Thymus (tissue), 11 donors: ENCODE measurements around the gene CAMK2B. TPM values are rescaled to one million over a fixed set of nuclear protein-coding genes. Genes with fewer than 3 reads are reported as not detected.

Experiments
- DNase-seq, 9 donors: peaks; one replicate each; pipeline ENCODE4 v3.0.0-alpha.2; 2013; ENCODE audit warnings: low spot score in 9 of 9, low read depth in 6 of 9, missing footprints in 1 of 9
- H3K27ac ChIP-seq, 2 donors: one replicate each; pipeline ENCODE4 v1.5.1; 2013; ENCODE audit warnings: control low read depth in 1 of 2, low read depth in 1 of 2, low read length in 1 of 2, mild to moderate bottlenecking in 1 of 2, moderate library complexity in 1 of 2
- H3K27me3 ChIP-seq, 2 donors: one replicate each; pipeline ENCODE4 v1.5.1; 2013; ENCODE audit warnings: low read length in 1 of 2; ENCODE audit not compliant: control insufficient read depth in 2 of 2, insufficient read depth in 1 of 2
- H3K36me3 ChIP-seq, 2 donors: one replicate each; pipeline ENCODE4 v1.5.1; 2013; ENCODE audit warnings: low read length in 1 of 2, mild to moderate bottlenecking in 1 of 2, moderate library complexity in 1 of 2; ENCODE audit not compliant: control insufficient read depth in 2 of 2, insufficient read depth in 2 of 2
- H3K4me1 ChIP-seq, 2 donors: one replicate each; pipeline ENCODE4 v1.5.1; 2013; ENCODE audit warnings: low read length in 2 of 2; ENCODE audit not compliant: control insufficient read depth in 2 of 2, insufficient read depth in 2 of 2
- H3K4me3 ChIP-seq, 2 donors: one replicate each; pipeline ENCODE4 v1.5.1; 2013; ENCODE audit warnings: low read length in 2 of 2, control low read depth in 1 of 2, mild to moderate bottlenecking in 1 of 2
- H3K9me3 ChIP-seq, 2 donors: one replicate each; pipeline ENCODE4 v1.5.1; 2013; ENCODE audit warnings: low read length in 1 of 2, mild to moderate bottlenecking in 1 of 2; ENCODE audit not compliant: control insufficient read depth in 2 of 2, insufficient read depth in 1 of 2
- WGBS: extraction: QIAGEN DNeasy Blood & Tissue Kit; methylation state at CpG from one replicate; pipeline ENCODE4 v1.1.7; 2013; 5-methylcytosine and 5-hydroxymethylcytosine counted together
- polyA plus RNA-seq: library from polyadenylated mRNA; stranded (reverse); fragments of 200-250 nt; gene quantifications from one replicate; pipeline ENCODE4 v1.2.3, GENCODE V29; 2013
- total RNA-seq: library from RNA; stranded (reverse); fragments of 120-200 nt; gene quantifications from one replicate; pipeline ENCODE4 v1.2.4, GENCODE V29; 2013
- donor health status: healthy.

The CAMK2B gene
- total and polyA plus RNA-seq, 2 donors = 0.85 to 3.1 TPM

DNA sequence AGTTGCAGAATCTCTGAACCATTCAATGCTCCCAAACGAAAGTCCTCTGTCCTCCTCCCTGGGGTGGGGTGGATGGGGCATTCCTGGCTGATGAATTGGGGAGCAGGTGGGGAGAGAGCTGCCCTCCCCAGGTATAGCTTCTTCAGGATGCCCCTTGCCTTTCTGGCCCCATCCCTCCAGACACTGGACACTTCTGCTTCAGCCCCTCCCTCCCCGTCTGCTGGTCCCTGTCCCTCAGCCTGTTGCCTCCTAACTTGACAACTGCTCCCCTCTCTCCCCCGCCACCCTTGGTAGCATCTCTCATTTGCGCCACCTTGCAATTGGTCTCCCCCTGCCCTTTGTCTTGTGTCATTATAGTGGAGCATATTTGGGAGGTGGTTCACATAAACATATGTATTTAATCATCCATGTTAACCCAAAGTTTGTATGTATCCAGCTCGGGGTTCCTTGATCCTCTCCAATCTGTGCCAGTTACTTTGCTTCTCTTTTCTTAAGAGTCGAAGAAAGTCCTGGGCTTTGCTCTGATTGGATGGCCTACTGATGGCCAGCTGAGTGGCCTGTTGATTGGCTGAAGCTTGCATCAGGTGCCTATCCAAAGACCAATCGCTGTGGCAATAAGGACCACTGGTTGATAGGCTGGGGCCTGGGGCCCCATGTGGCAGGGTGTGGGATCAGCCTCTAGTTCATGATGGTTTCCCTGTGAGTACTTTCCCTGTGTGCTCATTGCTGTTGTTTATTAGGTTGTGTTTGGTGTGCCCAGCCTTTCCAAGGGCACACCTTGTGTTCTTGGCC, 132.2 kb downstream of the CAMK2B start:
- Histone ChIP-seq H3K4me1 (peaks cover 0 to 5% of the 10 kb centered on the region in 2 donors), H3K36me3 (no peaks in the 10 kb centered on the region), H3K9me3 (no peaks in the 10 kb centered on the region), H3K4me3 (no peak overlapping the region), H3K27me3 (peaks cover 3 to 4% of the 10 kb centered on the region in 2 donors), H3K27ac (no peak overlapping the region)
- no peak for DNase-seq
- WGBS = 96% methylated on average over 7 of the region's 7 CpGs

- no peak overlapping the region for H3K27ac ChIP-seq
- no peaks in the 10 kb centered on the region for H3K9me3 ChIP-seq
- no peak for DNase-seq
- WGBS = 92% methylated on average over 5 of the region's 5 CpGs
- no peaks in the 10 kb centered on the region for H3K36me3 ChIP-seq
- H3K27me3 ChIP-seq = peaks cover 0 to 6% of the 10 kb centered on the region in 2 donors
- peaks cover 0 to 4% of the 10 kb centered on the region in 2 donors for H3K4me1 ChIP-seq
- no peak overlapping the region for H3K4me3 ChIP-seq
These were observed 134.2 kb downstream of the CAMK2B start for GRCh38 chr7:44191171-44191570.

- DNase-seq = no peak
- no peaks in the 10 kb centered on the region for H3K36me3 ChIP-seq
- peaks cover 0 to 6% of the 10 kb centered on the region in 2 donors for H3K27me3 ChIP-seq
- no peaks in the 10 kb centered on the region for H3K4me1 ChIP-seq
- no peaks in the 10 kb centered on the region for H3K9me3 ChIP-seq
- H3K27ac ChIP-seq = no peak overlapping the region
- H3K4me3 ChIP-seq = no peak overlapping the region
- 88% methylated on average over 14 of the region's 14 CpGs for WGBS
These were observed 135.2 kb downstream of the CAMK2B start for GRCh38 chr7:44189993-44190872.

- Histone ChIP-seq H3K4me1 (no peaks in the 10 kb centered on the region), H3K9me3 (no peaks in the 10 kb centered on the region), H3K27ac (no peak within 1 kb of the TSS), H3K4me3 (no peak within 1 kb of the TSS), H3K36me3 (no peaks in the 10 kb centered on the region), H3K27me3 (peaks cover 0 to 6% of the 10 kb centered on the region in 2 donors)
- WGBS = 95% methylated on average over 11 of the region's 11 CpGs
- no peak for DNase-seq
These were observed 136.0 kb downstream of the CAMK2B start, which contains the start of gene GCK for GRCh38 chr7:44189286-44189992. Gene GCK (minus strand): TSS chr7:44189439. CDS start chr7:44188953, 486 bp downstream.

DNA sequence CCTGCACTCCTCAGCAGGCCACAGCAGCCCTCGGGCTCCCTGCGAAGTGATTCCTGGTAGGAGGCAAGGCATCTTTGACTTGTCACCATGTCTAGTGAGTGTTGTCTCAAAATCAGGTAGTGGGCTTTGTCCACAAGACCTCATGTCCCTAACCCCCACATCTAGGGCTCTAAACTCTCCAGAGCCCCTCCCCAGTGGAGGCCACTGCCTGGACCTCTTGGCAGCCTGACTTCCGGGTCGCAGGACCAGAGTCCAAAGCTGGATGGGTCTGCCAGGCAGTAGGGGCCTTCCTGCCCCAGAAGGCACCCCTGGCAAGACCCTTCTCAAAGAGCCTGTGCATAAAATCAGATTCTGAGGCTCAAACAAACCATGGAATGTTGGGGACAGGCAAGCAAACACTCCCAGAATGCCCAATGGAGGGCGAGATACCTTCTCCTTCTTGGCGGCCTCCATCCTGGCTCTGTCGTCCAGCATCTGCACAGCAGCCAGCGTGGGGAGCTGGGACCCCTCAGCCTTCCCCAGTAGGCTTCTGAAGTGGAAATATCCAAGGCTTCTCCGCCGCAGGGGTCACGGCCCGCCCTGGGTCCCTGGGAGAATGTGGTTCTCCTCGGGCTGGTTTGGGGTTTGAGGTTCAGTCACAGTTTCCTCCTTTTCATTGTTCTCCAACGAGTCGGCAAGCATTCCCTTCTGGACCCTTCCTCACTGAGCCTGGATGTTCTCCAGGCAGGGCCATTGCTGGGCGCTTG, 136.7 kb downstream of the CAMK2B start:
- WGBS = 85% methylated on average over 16 of the region's 16 CpGs
- no peak overlapping the region for H3K4me3 ChIP-seq

DNA sequence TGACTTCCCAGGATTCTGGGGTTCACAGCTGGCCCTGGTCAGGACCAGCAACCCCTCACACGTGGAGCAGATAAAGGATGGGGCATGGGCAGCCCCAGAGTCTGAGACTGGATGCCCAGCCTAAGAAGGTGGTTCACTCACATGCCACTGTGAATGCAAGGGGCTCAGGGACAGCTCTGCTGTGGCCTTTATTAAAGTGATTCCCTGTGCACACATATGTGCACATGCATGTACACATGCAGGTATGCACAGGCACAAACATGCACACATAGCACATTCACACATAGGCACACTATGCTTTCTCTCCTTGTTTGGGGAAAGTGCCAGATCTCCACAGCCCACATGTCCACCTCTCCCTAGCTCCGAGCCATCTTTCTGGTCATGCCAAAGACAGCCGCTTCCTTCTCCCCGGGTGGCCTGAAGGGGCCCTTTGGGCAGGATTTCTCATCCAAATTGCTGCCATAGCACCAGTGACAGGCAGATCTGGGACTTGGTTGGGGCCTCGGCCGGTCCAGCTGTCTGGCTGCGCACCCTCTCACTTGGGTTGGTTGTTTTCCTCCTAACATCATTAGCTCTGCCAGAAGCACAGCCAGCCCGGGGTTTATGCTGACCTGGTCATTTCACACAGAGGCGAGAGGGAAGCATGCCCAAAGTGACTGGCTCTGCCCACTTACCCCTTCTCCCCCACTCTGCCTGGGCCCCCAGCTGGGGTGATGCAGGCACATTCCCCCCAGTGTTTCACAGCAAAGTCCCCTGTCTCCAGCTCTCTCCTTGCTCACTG, 137.6 kb downstream of the CAMK2B start:
- no peaks in the 10 kb centered on the region for H3K36me3 ChIP-seq
- 85% methylated on average over 9 of the region's 9 CpGs for WGBS

More for the DNA sequence above, 136.7 kb downstream of the CAMK2B start:
- peaks cover 0 to 6% of the 10 kb centered on the region in 2 donors for H3K27me3 ChIP-seq
- H3K36me3 ChIP-seq = no peaks in the 10 kb centered on the region
- DNase-seq = no peak
- no peaks in the 10 kb centered on the region for H3K4me1 ChIP-seq
- no peaks in the 10 kb centered on the region for H3K9me3 ChIP-seq
- no peak overlapping the region for H3K27ac ChIP-seq

DNA sequence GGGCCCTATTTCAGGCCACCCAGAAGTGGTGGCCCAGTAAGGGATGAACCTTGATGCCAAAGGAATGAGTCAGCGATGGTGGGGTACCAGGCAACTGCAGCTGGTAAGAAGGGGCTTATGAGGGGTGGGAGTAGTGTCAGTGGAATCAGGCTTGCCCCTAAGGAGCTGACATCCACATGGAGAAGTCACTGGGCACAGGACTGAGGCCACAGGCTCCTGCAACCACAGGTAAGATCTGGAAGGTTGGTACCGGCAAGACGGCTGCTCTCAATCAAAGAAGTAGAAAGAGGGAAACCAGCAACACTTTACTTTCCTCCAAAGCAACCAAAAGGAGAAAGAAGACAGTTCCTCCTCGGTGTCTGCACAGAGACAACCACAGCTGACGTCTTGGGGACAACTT, 138.7 kb downstream of the CAMK2B start:
- peaks cover 0 to 7% of the 10 kb centered on the region in 2 donors for H3K9me3 ChIP-seq
- 88% methylated on average over 5 of the region's 5 CpGs for WGBS
- H3K27me3 ChIP-seq = peaks cover 0 to 3% of the 10 kb centered on the region in 2 donors
- no peaks in the 10 kb centered on the region for H3K4me1 ChIP-seq
- no peaks in the 10 kb centered on the region for H3K36me3 ChIP-seq
- no peak overlapping the region for H3K27ac ChIP-seq
- no peak overlapping the region for H3K4me3 ChIP-seq
- DNase-seq = no peak

More for the DNA sequence above, 137.6 kb downstream of the CAMK2B start:
- no peaks in the 10 kb centered on the region for H3K4me1 ChIP-seq
- H3K9me3 ChIP-seq = peaks cover 0 to 3% of the 10 kb centered on the region in 2 donors
- no peak for DNase-seq
- no peak overlapping the region for H3K4me3 ChIP-seq
- no peak overlapping the region for H3K27ac ChIP-seq
- peaks cover 0 to 6% of the 10 kb centered on the region in 2 donors for H3K27me3 ChIP-seq

DNA sequence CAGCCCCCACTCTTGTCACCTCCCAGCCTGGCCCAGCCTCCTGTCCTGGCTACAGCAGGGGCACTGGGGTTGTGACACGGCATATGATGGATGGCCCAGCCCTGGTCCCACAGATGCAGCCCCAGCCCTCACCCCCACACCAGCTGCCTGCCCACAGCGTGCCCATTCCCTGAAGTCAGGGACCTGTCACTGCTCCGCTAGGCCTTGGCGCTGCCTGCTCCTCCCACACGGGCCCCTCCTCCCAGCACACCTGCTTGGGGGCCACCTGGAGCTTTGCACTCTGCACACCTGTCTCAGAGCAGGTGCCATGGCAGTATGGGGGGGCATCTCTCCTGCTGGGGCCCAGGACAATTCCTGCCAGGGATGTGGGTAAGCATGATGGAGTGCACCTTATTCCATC, 139.7 kb downstream of the CAMK2B start:
- H3K4me3 ChIP-seq = no peak overlapping the region
- no peak for DNase-seq
- peaks cover 0 to 7% of the 10 kb centered on the region in 2 donors for H3K9me3 ChIP-seq
- no peaks in the 10 kb centered on the region for H3K36me3 ChIP-seq
- H3K27ac ChIP-seq = no peak overlapping the region
- no peaks in the 10 kb centered on the region for H3K4me1 ChIP-seq
- H3K27me3 ChIP-seq = peaks cover 0 to 2% of the 10 kb centered on the region in 2 donors
- 95% methylated on average over 5 of the region's 5 CpGs for WGBS
